Small intestine (tissue), 7 donors: ENCODE measurements around the gene SMCR8. TPM values are rescaled to one million over a fixed set of nuclear protein-coding genes. Genes with fewer than 3 reads are reported as not detected.
"Not testable (repeated sequence)": the region's sequence is repeated elsewhere in the genome, so short reads cannot be mapped to it uniquely, and the experiment has no call there.

Experiments
- DNase-seq, 2 donors: peaks; one replicate each; pipeline versions ENCODE4 v3.0.0 to v3.0.0-alpha.2; 2013
- FAIRE-seq: peaks from 2 replicates; lab custom pipeline; 2012; peaks lifted over from hg19 to GRCh38; lab: Jason Lieb, UNC
- H3K27ac ChIP-seq, 3 donors: one replicate each; pipeline ENCODE4 v1.5.1; 2013; ENCODE audit warnings: low read length in 2 of 3, mild to moderate bottlenecking in 2 of 3, control low read depth in 1 of 3, inconsistent platforms in 1 of 3, low read depth in 1 of 3, moderate library complexity in 1 of 3
- H3K27me3 ChIP-seq, 3 donors: one replicate each; pipeline ENCODE4 v1.6.1; 2013; ENCODE audit warnings: low read length in 3 of 3, inconsistent platforms in 1 of 3; ENCODE audit not compliant: control insufficient read depth in 3 of 3, insufficient read depth in 3 of 3
- H3K36me3 ChIP-seq, 3 donors: one replicate each; pipeline ENCODE4 v1.6.1; 2013; ENCODE audit warnings: low read length in 3 of 3, inconsistent platforms in 1 of 3, low read depth in 1 of 3, mild to moderate bottlenecking in 1 of 3, moderate library complexity in 1 of 3; ENCODE audit not compliant: control insufficient read depth in 3 of 3, insufficient read depth in 2 of 3
- H3K4me1 ChIP-seq, 3 donors: one replicate each; pipeline ENCODE4 v1.6.1; 2013; ENCODE audit warnings: low read length in 2 of 3, inconsistent platforms in 1 of 3, low read depth in 1 of 3, mild to moderate bottlenecking in 1 of 3, moderate library complexity in 1 of 3; ENCODE audit not compliant: control insufficient read depth in 3 of 3, insufficient read depth in 2 of 3
- H3K4me3 ChIP-seq, 3 donors: one replicate each; pipeline ENCODE4 v1.5.1; 2013; ENCODE audit warnings: low read length in 3 of 3, control low read depth in 1 of 3, inconsistent platforms in 1 of 3, low read depth in 1 of 3, mild to moderate bottlenecking in 1 of 3, moderate library complexity in 1 of 3
- H3K9me3 ChIP-seq, 2 donors: one replicate each; pipeline ENCODE4 v1.6.1; 2013; ENCODE audit warnings: low read depth in 1 of 2, low read length in 1 of 2; ENCODE audit not compliant: control insufficient read depth in 2 of 2, insufficient read depth in 1 of 2
- WGBS, 3 donors: extraction: QIAGEN DNeasy Blood & Tissue Kit; methylation state at CpG; one replicate each; pipeline ENCODE4 v1.1.7; 2013; 5-methylcytosine and 5-hydroxymethylcytosine counted together
- polyA plus RNA-seq, 4 donors: library from polyadenylated mRNA; stranded (reverse) in 3 of 4; unstranded in 1 of 4; fragments of 200-250 nt in 3 of 4; fragments of 120-200 nt in 1 of 4; gene quantifications; one replicate each; pipeline versions ENCODE4 v1.2.1 to v1.2.3, GENCODE V29; 2013
- donor health status: healthy with polysubstance abuse.
- donor health status: control.
- donor health status: control.
- donor health status: Bipolar disorder and iron deficiency.
- donor health status: healthy.

Gene SMCR8
- polyA plus RNA-seq, 4 donors: 3.4 to 20.4 (median 6.6) TPM

DNA sequence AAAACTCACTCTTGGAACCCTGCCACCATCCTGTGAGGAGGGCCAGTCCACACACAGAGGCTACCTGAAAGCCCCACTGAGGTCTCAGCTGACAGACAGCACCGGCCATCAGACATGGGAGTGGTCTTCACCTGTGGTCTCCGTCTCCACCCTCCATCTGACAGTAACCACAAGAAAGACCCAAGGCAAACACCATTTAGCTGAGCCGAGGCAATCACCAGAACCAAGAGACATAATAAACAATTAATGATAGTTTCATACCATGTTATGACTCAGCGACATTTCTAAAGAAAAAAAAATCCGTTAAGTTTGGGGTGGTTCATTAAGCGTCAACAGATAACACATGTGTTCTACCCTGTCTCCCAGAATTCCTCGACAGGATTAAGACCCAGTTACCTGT, 56.4 kb downstream of the SMCR8 start:
- FAIRE-seq (no peak), DNase-seq (no peak)
- H3K9me3 ChIP-seq: peaks cover 2 to 5% of the 10 kb centered on the region in 2 donors
- H3K4me3 ChIP-seq: no peak overlapping the region
- 46 to 65% (median 50%) methylated on average over 7 of the region's 7 CpGs for WGBS, 3 donors
- no peaks in the 10 kb centered on the region for H3K36me3 ChIP-seq
- no peaks in the 10 kb centered on the region for H3K27me3 ChIP-seq
- H3K4me1 ChIP-seq: no peaks in the 10 kb centered on the region
- H3K27ac ChIP-seq: no peak overlapping the region

DNA sequence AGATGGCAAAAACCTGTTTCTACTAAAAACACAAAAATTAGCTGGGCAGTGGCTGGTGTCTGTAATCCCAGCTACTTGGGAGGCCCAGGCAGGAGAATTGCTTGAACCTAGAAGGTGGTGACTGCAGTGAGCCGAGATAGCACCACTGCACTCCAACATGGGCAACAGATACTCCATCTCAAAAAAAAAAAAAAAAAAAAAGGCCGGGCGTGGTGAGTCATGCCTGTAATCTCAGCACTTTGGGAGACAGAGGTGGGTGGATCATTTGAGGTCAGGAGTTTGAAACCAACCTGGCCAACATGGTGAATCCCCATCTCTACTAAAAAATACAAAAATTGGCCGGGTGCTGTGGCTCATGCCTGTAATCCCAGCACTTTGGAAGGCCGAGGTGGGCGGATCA, 58.1 kb downstream of the SMCR8 start:
- H3K4me1 ChIP-seq, FAIRE-seq, H3K27me3 ChIP-seq, H3K27ac ChIP-seq, H3K36me3 ChIP-seq, DNase-seq, H3K9me3 ChIP-seq, H3K4me3 ChIP-seq: not testable (repeated sequence)
- 63 to 80% (median 68%) methylated on average over 4 to 6 of the region's 6 CpGs for WGBS, 3 donors

DNA sequence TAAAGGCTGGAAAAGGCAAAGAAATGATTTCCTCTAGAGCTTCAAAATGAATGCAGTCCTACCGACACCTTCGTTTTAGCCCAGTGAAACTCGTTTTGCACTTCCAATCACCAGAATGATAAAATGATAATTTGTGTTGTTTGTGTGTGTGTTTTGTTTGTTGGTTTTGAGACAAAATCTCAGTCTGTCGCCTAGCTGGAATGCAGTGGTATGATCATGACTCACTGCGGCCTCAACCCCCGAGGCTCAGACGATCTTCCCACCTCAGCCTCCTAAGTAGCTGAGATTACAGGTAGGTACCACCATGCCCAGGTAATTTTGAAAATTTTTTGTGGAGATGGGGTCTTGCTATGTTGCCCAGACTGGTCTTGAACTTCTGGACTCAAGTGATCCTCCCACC, 59.1 kb downstream of the SMCR8 start:
- H3K4me3 ChIP-seq: no peak overlapping the region
- FAIRE-seq (no peak), DNase-seq (no peak)
- H3K27ac ChIP-seq: no peak overlapping the region
- 86 to 90% (median 90%) methylated on average over 7 of the region's 7 CpGs for WGBS, 3 donors
- peaks cover 0 to 8% (median 2%) of the 10 kb centered on the region in 3 donors for H3K4me1 ChIP-seq
- H3K27me3 ChIP-seq: no peaks in the 10 kb centered on the region
- H3K36me3 ChIP-seq: no peaks in the 10 kb centered on the region
- peaks cover 2 to 5% of the 10 kb centered on the region in 2 donors for H3K9me3 ChIP-seq

Other genes starting within 250 kb of the SMCR8 start
- gene DRG2, start 227.3 kb upstream of the SMCR8 start, polyA plus RNA-seq: 10 to 100 TPM; 34.8 to 48.6 (median 41.3) TPM
- 1 to 10 TPM in 2 of 4 donors, under 1 TPM in 2; 0.22 to 2.7 (median 1.6) TPM for gene MYO15A, start 206.5 kb upstream of the SMCR8 start, polyA plus RNA-seq
- gene ALKBH5, start 131.5 kb upstream of the SMCR8 start, polyA plus RNA-seq: 10 to 100 TPM; 36.2 to 60.1 (median 40.6) TPM
- 10 to 100 TPM in 1 of 4 donors, 1 to 10 TPM in 3; 2.5 to 15.6 (median 6.2) TPM for gene LLGL1, start 89.7 kb upstream of the SMCR8 start, polyA plus RNA-seq
- 100 to 1,000 TPM; 152 to 360 (median 210) TPM for gene FLII, start 56.6 kb upstream of the SMCR8 start, polyA plus RNA-seq
- 10 to 100 TPM in 1 of 4 donors, 1 to 10 TPM in 3; 4.9 to 13.4 (median 7.0) TPM for gene MIEF2, start 54.6 kb upstream of the SMCR8 start, polyA plus RNA-seq
- 10 to 100 TPM in 3 of 4 donors, 1 to 10 TPM in 1; 8.1 to 23.8 (median 15.5) TPM for gene TOP3A, start 299 bp upstream of the SMCR8 start, polyA plus RNA-seq
- gene SHMT1, start 48.3 kb downstream of the SMCR8 start, polyA plus RNA-seq: 100 to 1,000 TPM in 1 of 4 donors, 10 to 100 TPM in 3; 19.2 to 202 (median 75.4) TPM
- gene EVPLL, start 62.5 kb downstream of the SMCR8 start, polyA plus RNA-seq: under 1 TPM in 2 of 4 donors, not detected in 2; 0.54 to 0.67 TPM
- 10 to 100 TPM in 1 of 4 donors, 1 to 10 TPM in 3; 1.2 to 18.0 (median 7.2) TPM for gene LGALS9C, start 161.5 kb downstream of the SMCR8 start, polyA plus RNA-seq